ENCODE results near the gene NDUFB10.
A peak's percentile ranks its signal among the peaks of the same experiment; 100 is the strongest.
"Not testable (repeated sequence)": the region's sequence is repeated elsewhere in the genome, so short reads cannot be mapped to it uniquely, and the experiment has no call there.

Gene NDUFB10

GRCh38 chr16:1919327-1919998 lies 39.9 kb upstream of the NDUFB10 start:
- TF ChIP-seq CTCF (conservative IDR thresholded peaks at IDR 0.05; ENCODE audit: low read depth, low read length): no peak
- no peak overlapping the region for H3K4me3 ChIP-seq (ENCODE audit: low read depth, low read length)
- no peak for DNase-seq (ENCODE audit: low read depth)

- not testable (repeated sequence) for DNase-seq (ENCODE audit: low read depth); H3K4me3 ChIP-seq (ENCODE audit: low read depth, low read length)
Observed at GRCh38 chr16:1920122-1920521, 39.2 kb upstream of the NDUFB10 start.

- H3K4me3 ChIP-seq (ENCODE audit: low read depth, low read length): no peak overlapping the region
Observed at GRCh38 chr16:1920727-1921171, 38.6 kb upstream of the NDUFB10 start.

GRCh38 chr16:1922357-1922756 lies 37.0 kb upstream of the NDUFB10 start:
- no peak for TF ChIP-seq CTCF (conservative IDR thresholded peaks at IDR 0.05; ENCODE audit: low read depth, low read length)
- no peak overlapping the region for H3K4me3 ChIP-seq (ENCODE audit: low read depth, low read length)
- DNase-seq (ENCODE audit: low read depth): no peak

More at GRCh38 chr16:1920727-1921171, 38.6 kb upstream of the NDUFB10 start:
- no peak for TF ChIP-seq CTCF (conservative IDR thresholded peaks at IDR 0.05; ENCODE audit: low read depth, low read length)
- DNase-seq (ENCODE audit: low read depth): peak; percentile 28

- DNase-seq (ENCODE audit: low read depth): peak; percentile 26
- TF ChIP-seq CTCF (conservative IDR thresholded peaks at IDR 0.05; ENCODE audit: low read depth, low read length): peak; percentile 52
- no peak overlapping the region for H3K4me3 ChIP-seq (ENCODE audit: low read depth, low read length)
Observed at GRCh38 chr16:1923299-1924034, 35.9 kb upstream of the NDUFB10 start.

- H3K4me3 ChIP-seq (ENCODE audit: low read depth, low read length): no peak overlapping the region
- DNase-seq (ENCODE audit: low read depth): no peak
- TF ChIP-seq CTCF (conservative IDR thresholded peaks at IDR 0.05; ENCODE audit: low read depth, low read length): no peak
Observed at GRCh38 chr16:1924095-1924494, 35.2 kb upstream of the NDUFB10 start.

- DNase-seq (ENCODE audit: low read depth): no peak
- no peak for TF ChIP-seq CTCF (conservative IDR thresholded peaks at IDR 0.05; ENCODE audit: low read depth, low read length)
- H3K4me3 ChIP-seq (ENCODE audit: low read depth, low read length): no peak overlapping the region
Observed at GRCh38 chr16:1926271-1926670, 33.1 kb upstream of the NDUFB10 start.

Data from choroid plexus epithelial cell (primary cell).